ENCODE measurements around the gene KCTD5.
"Not testable (repeated sequence)": the region's sequence is repeated elsewhere in the genome, so short reads cannot be mapped to it uniquely, and the experiment has no call there.

The KCTD5 gene

DNA sequence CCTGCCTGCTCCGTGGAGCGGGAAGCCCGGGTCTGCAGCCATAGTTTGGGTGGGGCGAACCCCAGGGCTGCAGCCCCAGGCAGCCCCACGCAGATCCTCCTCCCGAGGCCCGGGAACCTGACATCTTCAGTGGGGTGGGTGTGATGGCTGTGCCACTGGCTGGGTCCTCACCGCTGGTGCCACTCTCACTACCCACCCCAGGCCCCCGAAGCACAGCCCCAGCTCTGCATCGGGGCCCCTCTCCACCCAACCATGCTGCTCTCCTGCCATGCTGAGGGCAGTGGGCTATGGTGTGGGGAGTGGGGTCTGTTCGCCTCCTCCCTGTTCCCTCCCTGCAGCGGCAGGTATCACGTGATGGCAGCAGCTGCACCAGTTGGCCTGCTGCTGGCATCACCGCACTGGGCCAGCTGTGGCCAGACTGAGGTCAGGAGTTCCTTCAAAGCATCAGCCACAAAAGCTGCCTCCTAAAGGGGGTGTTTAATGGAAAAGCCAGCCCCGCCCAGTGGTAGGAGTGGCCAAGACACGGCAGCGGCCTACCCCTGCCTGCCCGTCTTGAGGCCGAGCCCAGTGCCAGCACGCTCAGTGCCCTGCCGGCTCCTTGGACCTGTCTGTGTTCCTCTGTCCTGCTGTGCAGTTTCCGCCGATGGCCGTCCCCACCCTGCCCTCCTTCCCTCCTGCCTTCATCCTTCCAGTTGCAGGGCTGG lies 10.8 kb downstream of the KCTD5 start:
- no peak for TF ChIP-seq CTCF (IDR thresholded peaks at IDR 0.05; ENCODE audit: low read depth, low read length, missing control alignments)
- H3K4me3 ChIP-seq (ENCODE audit: low read depth, low read length): no peak overlapping the region
- DNase-seq (ENCODE audit: low read depth): no peak

GRCh38 chr16:2696601-2697250 lies 14.4 kb downstream of the KCTD5 start:
- DNase-seq (ENCODE audit: low read depth); H3K4me3 ChIP-seq (ENCODE audit: low read depth, low read length): not testable (repeated sequence)

DNA sequence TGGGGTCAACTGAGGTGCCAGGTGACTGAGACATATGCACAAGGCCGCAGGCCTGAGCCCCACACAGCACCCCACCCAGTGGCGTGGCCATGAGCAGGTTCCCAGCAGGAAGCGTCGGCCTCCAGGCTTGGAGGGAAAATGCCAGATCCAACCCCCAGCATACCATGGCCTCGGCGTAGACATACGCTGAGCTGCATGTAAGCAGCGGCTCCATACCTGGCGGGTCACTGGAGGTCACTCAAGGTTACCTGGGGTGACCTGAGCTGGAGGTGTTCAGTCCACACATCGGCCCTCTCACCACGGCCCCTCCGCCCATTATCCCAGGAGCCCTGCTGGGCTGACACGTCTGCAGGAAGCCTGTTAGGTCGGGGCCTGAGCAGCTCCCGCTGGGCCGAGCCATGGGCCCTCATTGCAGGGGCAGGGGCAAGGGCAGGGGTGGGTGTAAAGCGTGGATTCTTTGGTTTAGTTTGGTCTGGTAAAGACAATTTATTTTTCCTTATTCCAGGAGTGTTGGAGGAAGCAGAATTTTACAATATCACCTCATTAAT lies 15.2 kb downstream of the KCTD5 start:
- no peak for TF ChIP-seq CTCF (IDR thresholded peaks at IDR 0.05; ENCODE audit: low read depth, low read length, missing control alignments)
- DNase-seq (ENCODE audit: low read depth): no peak
- H3K4me3 ChIP-seq (ENCODE audit: low read depth, low read length): no peak overlapping the region

DNA sequence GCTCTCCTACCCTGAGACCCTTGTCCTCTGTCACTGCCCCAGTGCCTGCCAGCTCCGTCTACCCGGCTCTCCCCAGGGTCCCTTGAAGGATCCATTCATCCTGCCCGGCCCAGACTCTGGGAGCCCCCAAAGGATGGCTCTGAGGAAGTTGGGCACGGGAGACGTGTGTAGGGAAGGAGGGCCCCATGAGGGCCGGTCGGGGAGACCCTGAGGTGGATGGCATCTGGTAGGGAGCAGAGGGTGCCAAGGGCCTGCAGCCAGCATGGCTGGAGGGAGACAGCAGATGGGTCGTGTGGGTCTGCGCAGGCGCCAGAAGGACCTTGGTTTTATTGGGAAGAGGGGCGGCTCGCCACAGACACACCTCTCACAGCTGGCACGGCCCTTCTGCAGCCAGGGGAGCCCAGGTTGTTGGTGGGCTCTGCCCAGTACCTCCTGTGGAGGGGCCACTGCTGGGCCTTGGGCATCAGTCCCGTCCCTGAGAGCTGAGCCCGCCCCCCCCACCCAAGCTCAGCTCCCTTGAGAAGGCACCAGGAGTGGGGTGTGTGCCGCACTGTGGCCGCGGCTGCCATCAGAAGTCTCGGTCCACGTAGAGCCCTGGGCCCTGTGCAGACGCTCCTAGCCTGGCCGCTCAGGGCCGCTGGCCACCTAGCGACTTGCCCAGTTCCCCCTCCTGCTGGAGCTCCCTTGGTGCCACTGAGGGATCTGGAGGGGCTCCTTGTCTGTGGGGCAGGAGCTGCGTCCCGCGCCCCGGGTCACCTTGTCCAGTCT lies 16.0 kb downstream of the KCTD5 start:
- TF ChIP-seq CTCF (IDR thresholded peaks at IDR 0.05; ENCODE audit: low read depth, low read length, missing control alignments): no peak
- DNase-seq (ENCODE audit: low read depth): no peak
- no peak overlapping the region for H3K4me3 ChIP-seq (ENCODE audit: low read depth, low read length)

- no peak for TF ChIP-seq CTCF (IDR thresholded peaks at IDR 0.05; ENCODE audit: low read depth, low read length, missing control alignments)
- DNase-seq (ENCODE audit: low read depth): no peak
- no peak overlapping the region for H3K4me3 ChIP-seq (ENCODE audit: low read depth, low read length)
These were observed 16.8 kb downstream of the KCTD5 start for GRCh38 chr16:2698965-2699750.

DNA sequence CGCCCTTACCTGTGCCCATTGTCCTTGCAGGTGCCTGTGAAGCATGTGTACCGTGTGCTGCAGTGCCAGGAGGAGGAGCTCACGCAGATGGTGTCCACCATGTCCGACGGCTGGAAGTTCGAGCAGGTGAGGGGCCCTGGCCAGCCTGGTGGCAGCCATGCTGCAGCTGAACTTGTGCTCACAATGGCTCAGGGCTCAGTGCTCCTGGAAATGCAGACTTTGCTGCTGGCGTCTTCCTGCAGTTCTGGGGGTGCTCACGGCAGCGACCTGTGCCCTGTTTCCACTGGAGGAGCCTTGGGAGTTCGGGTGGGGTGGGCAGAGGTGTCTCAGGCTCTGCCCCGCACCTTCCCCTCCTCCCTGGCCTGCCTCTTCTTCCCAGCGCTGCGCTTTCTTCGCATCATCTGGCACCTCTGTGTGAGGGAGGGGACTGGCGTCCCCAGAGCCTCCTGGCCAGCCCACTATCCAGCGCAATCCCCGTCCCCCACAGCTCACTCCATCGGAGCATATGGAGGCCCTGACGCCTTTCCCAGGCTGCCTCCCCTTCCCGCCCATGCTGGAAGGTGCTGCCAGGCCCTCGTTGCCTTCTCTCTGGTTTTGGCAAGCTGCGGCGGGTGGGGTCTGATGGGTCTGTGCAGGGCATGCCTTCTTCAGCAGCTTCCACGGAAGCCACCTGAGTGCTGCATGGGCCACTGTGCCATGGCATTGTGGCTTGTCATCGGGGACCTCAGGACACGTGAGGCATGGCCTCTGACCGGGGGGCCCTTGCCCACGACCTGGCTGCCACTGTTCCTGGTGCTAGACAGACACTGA lies 17.7 kb downstream of the KCTD5 start:
- DNase-seq (ENCODE audit: low read depth): no peak
- TF ChIP-seq CTCF (IDR thresholded peaks at IDR 0.05; ENCODE audit: low read depth, low read length, missing control alignments): no peak
- no peak overlapping the region for H3K4me3 ChIP-seq (ENCODE audit: low read depth, low read length)
